ENCODE measurements around the gene TELO2.

Gene TELO2

DNA sequence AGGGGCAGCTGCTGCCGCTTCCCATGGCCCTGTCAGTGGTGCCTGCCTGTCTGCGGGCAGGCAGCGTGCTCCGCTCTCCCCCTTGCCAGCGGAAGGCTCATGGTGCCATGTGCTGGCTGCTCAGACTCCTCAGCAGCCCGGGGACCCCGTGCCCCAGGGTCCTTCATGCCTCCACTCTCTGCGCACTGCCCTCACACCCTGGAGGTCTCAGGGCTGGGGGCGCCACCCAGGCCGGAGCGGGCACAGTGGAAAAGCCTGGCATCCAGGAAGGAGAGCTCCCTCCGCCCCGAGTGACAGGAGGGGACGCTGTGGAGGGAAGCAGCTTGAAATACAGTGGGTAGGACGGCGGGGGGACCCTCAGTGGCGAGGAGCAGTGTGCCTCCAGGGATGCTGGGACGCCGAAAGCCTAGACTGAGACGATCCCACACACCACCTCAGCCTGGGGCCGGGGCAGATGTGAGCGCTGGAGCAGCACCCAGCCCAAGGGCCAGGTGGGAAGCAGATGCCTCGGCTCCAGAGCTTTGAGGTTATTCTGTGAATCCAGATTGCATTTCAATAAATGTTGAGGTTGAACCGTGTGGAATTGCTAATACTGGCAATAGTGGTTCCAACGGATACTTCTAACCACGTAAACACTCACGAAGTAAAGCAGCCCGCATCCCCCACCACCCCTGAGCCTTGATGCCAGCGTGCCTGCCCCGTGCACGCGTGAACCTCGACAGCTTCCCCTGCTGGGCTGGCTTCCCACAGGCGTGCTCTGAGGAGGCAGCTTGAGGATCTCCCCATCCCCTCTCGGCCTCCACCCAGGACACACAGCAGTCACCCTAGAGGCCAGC lies 46.8 kb downstream of the TELO2 start:
- no peak for DNase-seq

DNA sequence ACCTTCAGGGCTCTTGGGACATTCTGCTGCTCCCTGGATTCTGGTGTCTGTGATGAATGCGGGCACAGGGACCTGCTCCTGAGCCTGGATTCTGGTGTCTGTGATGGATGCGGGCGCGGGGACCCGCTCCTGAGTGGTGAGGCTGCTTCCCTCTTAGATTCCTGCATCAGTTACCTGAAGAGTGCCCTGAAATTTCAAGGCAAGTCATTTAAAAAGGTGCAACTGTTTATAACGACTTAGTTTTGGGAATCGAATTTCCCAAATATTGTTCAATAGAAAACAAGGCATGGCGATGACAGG lies 47.3 kb downstream of the TELO2 start:
- DNase-seq: no peak

- no peak for DNase-seq
Observed at GRCh38 chr16:1541293-1542165, 48.4 kb downstream of the TELO2 start.

DNA sequence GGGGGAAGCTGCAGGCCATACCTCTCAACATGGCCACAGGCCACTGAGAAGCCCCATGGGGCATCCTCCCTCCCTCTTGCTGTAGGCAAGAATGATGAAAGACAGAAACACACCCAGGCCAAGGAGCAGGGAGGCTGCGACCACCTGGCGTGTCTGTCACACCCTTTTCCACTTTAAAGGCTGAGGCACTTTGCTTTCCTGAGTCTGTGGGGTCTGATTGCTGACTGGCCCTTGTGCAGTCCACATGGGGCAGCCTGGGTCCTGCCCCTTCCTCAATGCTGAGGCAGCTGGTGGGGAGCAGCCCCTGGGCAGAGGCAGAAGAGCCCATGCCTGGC lies 49.0 kb downstream of the TELO2 start:
- DNase-seq: no peak

GRCh38 chr16:1542533-1542932 lies 49.4 kb downstream of the TELO2 start:
- no peak for DNase-seq

DNA sequence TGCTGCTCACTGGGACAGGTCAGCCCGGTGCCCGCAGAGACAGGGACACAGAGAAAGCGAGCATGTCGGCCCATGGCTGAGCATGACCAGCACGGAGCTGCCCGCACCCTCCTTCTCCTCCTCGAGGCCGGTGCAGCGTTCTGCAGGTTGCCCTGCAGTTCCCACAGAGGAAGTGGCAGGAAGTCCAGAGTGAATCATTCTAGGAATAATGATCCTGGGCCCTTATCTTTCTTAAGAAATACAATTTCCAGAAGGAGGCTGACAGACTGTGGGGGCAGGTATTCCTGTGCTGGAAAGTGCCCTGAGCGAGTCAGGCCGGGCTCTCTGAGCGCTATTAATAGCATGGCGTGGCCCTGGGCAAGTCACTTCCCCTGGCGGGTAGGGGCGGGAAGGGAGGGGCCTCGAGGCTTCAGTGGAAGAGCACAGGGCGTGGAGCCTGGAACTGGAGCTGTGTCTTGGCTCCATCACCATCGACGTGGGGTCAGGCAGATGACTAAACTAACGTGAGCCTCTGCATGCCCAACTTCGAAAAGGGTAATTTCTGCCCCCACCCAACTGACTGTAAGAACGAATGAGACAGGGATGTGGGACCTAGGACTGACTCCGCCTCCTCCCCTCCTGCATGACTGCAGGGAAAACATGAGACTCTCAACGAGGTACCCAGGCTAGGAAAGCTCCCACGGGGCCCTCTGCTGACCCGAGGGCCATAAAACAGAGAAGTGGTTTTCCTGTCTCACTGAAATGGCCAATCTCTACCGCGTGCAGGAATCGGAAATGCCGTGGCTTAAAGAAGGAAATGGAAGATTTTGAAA lies 50.1 kb downstream of the TELO2 start:
- peak; percentile 52 to 56 for DNase-seq

DNA sequence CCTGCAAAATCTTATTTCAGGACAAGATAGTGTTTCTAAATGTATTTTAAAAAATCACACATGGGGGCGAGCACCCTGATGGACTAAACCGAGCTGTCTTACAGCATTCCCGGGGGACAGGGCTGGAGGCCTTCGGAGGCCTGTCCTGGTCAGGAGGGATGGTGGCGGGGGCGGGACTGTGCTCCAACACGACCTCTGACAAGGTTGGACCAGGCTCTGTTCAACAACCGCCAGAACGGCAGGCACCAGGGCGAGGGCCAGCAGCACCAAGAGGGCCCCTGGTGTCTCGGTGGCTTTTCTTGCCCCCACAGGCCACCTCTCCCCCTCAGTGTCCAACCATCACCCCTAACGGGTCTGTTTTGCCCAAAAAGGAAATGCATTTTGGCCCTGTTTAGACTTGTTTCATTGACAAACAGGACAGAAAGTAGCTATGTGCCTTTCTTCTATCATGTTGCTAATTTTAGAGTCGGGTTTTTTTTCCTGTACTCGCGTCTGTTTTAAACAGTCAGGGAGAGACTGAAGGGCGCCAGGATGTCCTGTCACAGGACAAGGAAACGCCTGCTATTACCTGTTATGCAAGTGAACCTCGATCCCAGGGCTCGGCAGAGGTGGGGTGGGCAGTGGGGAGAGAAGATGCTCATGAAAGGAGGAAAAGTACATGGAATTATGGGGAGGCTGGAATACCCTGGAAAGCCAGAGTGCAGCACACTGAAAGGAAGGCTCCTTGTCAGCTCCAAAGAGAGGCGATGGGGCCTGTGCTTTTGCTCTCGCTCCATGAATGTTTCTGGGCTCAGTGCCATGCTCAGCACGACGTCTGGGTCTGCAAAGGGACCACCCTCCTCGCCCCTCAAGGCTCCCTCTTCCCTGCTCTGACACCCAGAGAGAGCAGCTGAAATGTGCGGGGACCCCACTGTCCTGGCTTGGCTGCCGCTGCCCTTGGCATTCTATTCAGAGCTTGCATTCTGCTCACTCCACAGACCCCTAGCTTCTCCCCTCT lies 52.2 kb downstream of the TELO2 start:
- DNase-seq: no peak

DNA sequence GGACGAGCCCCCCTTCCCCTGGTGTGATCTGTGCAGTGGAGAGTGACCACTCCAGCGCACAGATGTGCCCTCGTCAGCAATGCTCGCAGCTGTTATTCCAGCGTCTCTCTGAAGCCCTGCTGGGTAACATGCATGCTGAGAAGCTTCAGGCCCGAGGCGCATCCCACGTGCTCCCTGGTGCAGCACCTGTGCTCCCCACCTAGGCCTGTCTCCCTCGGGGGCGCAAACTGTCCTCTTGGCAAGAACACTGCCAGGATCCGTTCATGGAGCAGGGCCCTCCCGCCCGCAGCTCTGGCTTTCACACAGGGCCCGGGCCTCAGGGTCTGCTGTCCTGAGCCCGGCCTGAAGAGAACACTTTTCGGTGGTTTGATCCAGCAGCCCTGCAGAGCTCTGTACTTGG lies 53.3 kb downstream of the TELO2 start:
- DNase-seq: no peak

DNA sequence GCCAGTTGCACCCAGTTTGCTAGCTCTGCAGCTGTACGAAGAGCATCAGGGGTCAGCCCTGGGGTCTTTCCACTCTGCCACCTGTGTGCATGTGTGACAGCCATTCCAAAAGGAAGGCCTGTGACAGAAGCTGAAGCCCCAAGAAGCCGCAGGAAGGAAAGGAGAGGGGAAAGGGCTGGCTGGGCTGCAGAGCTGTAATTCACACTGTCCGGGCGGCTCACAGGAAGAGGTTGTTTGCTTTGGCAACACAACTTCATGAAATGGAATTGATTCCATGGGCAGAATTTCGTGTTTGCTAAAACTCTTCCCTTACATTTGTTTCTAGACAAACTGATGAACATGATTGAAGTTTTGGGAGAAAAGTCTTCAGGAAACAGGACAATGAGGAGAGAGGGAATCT lies 55.1 kb downstream of the TELO2 start:
- no peak for DNase-seq

DNA sequence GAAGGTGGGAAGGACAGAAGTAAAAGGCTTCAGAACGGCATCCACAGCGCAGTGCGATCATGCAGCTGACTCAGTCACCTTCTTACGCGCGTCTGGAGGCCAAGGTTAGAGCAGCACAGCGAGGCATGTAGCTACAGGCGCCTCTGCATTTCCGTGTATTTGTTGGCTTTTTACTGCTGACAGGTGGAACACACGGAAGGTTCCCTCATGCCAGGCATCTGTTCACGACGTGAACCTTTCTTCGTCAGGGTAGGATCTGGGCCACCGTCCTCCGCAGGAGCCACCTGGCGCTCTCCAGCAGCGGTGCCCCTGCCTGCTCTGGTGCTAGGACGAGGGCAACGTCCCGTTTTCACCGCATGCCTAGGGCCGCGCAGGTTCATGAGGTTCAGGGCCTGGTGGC lies 55.6 kb downstream of the TELO2 start:
- no peak for DNase-seq

GRCh38 chr16:1550069-1550468 lies 56.9 kb downstream of the TELO2 start:
- no peak for DNase-seq

DNA sequence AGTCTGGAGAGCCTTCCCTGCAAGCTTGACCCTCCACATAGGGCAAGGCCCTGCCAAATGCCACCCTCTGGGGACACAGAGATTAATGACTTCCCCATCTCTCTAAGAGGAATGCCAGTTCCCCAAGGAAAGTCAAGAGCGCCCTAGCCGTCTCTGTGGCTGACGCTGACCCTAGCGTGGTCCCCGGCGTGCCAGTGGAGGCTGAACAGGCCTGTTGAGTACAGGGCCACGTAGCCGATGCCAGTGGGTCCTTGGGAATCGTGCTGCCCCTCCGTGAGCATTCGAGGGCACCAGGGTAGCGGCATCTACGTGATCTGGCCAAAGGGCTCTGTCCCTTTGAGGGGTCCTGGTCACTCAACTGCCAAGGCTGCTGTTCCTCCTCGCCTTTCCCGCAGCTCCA lies 57.5 kb downstream of the TELO2 start:
- no peak for DNase-seq

DNA sequence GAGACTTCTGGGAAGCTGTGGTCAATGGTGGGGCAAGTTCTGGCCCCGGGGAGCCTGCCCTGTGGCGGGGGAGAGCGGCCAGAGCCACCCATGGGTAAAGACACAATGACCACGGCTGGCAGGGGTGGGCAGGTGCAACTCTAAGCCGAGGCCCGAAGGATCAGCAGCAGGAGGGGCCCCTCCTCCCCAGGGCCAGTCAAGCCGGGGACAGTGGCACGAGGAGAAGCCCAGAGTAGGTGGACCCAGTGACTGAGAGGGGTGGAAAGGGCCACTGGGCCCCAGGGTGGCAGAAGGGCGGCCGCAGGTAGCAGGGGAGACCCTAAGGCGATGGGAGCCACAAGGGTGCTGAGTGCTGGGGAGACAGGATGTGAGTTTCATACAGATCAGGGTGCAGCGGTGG lies 58.0 kb downstream of the TELO2 start:
- no peak for DNase-seq

- no peak for DNase-seq
Observed at GRCh38 chr16:1552129-1552528, 59.0 kb downstream of the TELO2 start.

- DNase-seq: no peak
Observed at GRCh38 chr16:1553946-1554825, 61.0 kb downstream of the TELO2 start.

DNA sequence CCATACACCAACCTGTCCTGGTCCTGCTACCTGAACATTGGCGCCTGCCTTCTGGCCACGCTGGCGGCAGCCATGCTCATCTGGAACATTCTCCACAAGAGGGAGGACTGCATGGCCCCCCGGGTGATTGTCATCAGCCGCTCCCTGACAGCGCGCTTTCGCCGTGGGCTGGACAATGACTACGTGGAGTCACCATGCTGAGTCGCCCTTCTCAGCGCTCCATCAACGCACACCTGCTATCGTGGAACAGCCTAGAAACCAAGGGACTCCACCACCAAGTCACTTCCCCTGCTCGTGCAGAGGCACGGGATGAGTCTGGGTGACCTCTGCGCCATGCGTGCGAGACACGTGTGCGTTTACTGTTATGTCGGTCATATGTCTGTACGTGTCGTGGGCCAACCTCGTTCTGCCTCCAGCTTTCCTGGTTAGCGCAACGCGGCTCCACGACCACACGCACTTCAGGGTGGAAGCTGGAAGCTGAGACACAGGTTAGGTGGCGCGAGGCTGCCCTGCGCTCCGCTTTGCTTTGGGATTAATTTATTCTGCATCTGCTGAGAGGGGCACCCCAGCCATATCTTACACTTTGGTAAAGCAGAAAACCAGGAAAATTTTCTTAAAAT lies 61.8 kb downstream of the TELO2 start:
- DNase-seq: no peak

DNA sequence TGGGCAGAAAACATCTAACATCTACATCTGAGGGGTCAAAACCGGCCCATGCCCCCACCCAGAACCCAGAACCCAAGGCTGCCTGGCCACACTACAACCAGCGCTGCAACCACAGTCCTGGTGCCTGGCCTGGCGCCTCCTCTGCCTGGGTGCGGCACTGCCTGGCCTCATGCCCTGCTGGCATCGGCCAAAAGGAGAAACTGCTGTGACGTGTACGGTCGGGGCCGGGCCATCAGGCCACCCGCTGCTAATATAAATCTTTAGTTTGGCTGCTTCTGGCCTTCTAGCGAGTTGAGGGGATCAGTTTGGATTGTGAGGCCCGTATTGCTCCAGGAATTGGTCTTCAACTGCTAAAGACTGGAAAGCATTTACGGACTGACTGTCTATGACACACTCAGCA lies 63.1 kb downstream of the TELO2 start:
- no peak for DNase-seq

- no peak for DNase-seq
Observed at GRCh38 chr16:1557074-1557473, 63.9 kb downstream of the TELO2 start.

GRCh38 chr16:1557576-1557975 lies 64.4 kb downstream of the TELO2 start:
- DNase-seq: no peak

DNA sequence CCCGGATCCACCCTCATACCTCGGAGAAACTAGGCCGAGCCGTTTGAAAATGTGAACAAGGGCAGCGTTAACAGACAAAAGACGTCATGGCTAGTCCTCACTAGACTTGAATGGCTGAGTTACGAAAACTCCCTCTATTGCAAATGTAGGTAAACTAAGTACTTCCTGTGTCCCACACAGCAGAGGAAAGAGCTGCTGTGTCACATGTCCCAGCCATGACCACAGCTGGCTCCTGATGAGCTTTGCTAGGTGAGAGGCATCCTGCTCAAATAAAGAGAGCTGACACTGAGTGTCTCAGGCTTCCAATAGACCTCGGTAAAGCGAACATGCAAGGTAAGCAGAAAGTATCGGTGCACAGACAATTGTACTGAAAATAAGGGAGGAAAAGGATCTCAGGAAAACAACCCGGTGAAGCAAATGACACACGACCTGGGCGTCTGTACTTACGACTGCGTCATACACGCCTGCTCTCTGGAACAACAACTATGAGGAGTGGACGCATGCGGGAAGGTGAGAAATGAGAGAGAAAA lies 66.4 kb downstream of the TELO2 start:
- no peak for DNase-seq

Measured in stimulated activated CD4-positive, alpha-beta T cell treated with anti-CD3 and anti-CD28 coated beads, Interleukin-2, amount 100 ng/mL, for 48 hours (primary cell).